GM23338 (cell line): ENCODE measurements around the gene TTC3. TPM values are rescaled to one million over a fixed set of nuclear protein-coding genes. Genes with fewer than 3 reads are reported as not detected.

Experiments used
- ATAC-seq: fragments of 200-7000 bp; cut with Tn5 transposase; 3 replicates; pipeline ENCODE4 v1.9.1; 2020
- DNase-seq: peaks from one replicate; pipeline ENCODE4 v3.0.0-alpha.2; 2015; ENCODE audit warnings: low spot score
- H2AFZ ChIP-seq: fragments of 200-600 bp; sonication (generic); 2 replicates; pipeline ENCODE4 v1.8.0; 2016; ENCODE audit warnings: antibody characterized with exemption, mild to moderate bottlenecking, moderate library complexity
- H3F3A ChIP-seq: fragments of 200-600 bp; sonication (generic); replicated peaks from 2 replicates; pipeline ENCODE4 v1.8.0; 2017; ENCODE audit warnings: antibody characterized with exemption, mixed run types, low read depth
- H3K27ac ChIP-seq: fragments of 200-600 bp; sonication (generic); 2 replicates; pipeline ENCODE4 v1.6.1; 2016; ENCODE audit warnings: low read depth
- H3K27me3 ChIP-seq: fragments of 200-600 bp; sonication (generic); 2 replicates; pipeline ENCODE4 v1.8.0; 2016; ENCODE audit warnings: mild to moderate bottlenecking, mixed run types, moderate library complexity; ENCODE audit not compliant: insufficient read depth
- H3K36me3 ChIP-seq: fragments of 200-600 bp; sonication (generic); 2 replicates; pipeline ENCODE4 v1.8.0; 2016; ENCODE audit warnings: mild to moderate bottlenecking; ENCODE audit not compliant: insufficient read depth
- H3K4me1 ChIP-seq: fragments of 200-600 bp; sonication (generic); 2 replicates; pipeline ENCODE4 v1.8.0; 2016; ENCODE audit warnings: mild to moderate bottlenecking, moderate library complexity; ENCODE audit not compliant: insufficient read depth
- H3K4me2 ChIP-seq: fragments of 200-600 bp; sonication (generic); 2 replicates; pipeline ENCODE4 v1.7.1; 2017; ENCODE audit warnings: mixed run types
- H3K4me3 ChIP-seq: fragments of 200-600 bp; sonication (generic); 2 replicates; pipeline ENCODE4 v1.6.1; 2016; ENCODE audit warnings: mixed run types
- H3K79me2 ChIP-seq: fragments of 200-600 bp; sonication (generic); replicated peaks from 2 replicates; pipeline ENCODE4 v1.8.0; 2017; ENCODE audit warnings: mild to moderate bottlenecking; ENCODE audit not compliant: insufficient read depth
- H3K9me2 ChIP-seq: fragments of 200-600 bp; sonication (generic); 2 replicates; pipeline ENCODE4 v1.8.0; 2017; ENCODE audit not compliant: insufficient read depth
- H4K20me1 ChIP-seq: fragments of 200-600 bp; sonication (generic); replicated peaks from 2 replicates; pipeline ENCODE4 v1.8.0; 2017; ENCODE audit warnings: mild to moderate bottlenecking; ENCODE audit not compliant: insufficient read depth
- H3K27ac Mint-ChIP-seq: 2 replicates; pipeline ENCODE4 v1.8.0; 2020; ENCODE audit warnings: inconsistent platforms, mild to moderate bottlenecking, moderate library complexity, mixed read lengths
- H3K27me3 Mint-ChIP-seq: 3 replicates; pipeline ENCODE4 v1.8.0; 2022; ENCODE audit warnings: low read depth, mild to moderate bottlenecking, moderate library complexity, mixed read lengths, inconsistent platforms; ENCODE audit not compliant: insufficient read depth, poor library complexity
- H3K36me3 Mint-ChIP-seq: 3 replicates; pipeline ENCODE4 v1.8.0; 2021; ENCODE audit warnings: low read depth, mild to moderate bottlenecking, inconsistent platforms, moderate library complexity, mixed read lengths
- H3K4me1 Mint-ChIP-seq: 3 replicates; pipeline ENCODE4 v1.8.0; 2020; ENCODE audit warnings: mild to moderate bottlenecking, inconsistent platforms, mixed read lengths
- H3K4me3 Mint-ChIP-seq: 3 replicates; pipeline ENCODE4 v1.8.0; 2021; ENCODE audit warnings: moderate library complexity, mild to moderate bottlenecking, inconsistent platforms, mixed read lengths
- H3K9me3 Mint-ChIP-seq: 3 replicates; pipeline ENCODE4 v1.8.0; 2020; ENCODE audit warnings: moderate library complexity, mild to moderate bottlenecking, inconsistent platforms, mixed read lengths
- EZH2 ChIP-seq: fragments of 200-600 bp; sonication (generic); IDR thresholded peaks from one replicate; pipeline ENCODE4 v1.8.0; 2017; ENCODE audit warnings: antibody characterized with exemption, mild to moderate bottlenecking, low read depth; ENCODE audit not compliant: unreplicated experiment
- EZH2phosphoT487 ChIP-seq: fragments of 200-600 bp; sonication (generic); IDR thresholded peaks from one replicate; pipeline ENCODE4 v1.8.1; 2018; ENCODE audit warnings: antibody characterized with exemption; ENCODE audit not compliant: unreplicated experiment
- JUNB ChIP-seq: IDR thresholded peaks from one replicate; pipeline ENCODE4 v1.6.1; 2016; ENCODE audit warnings: antibody characterized with exemption; ENCODE audit not compliant: unreplicated experiment
- POLR2AphosphoS5 ChIP-seq: IDR thresholded peaks from 2 replicates; pipeline ENCODE4 v1.6.1; 2016; ENCODE audit warnings: antibody characterized with exemption, low read depth
- ZNF331 ChIP-seq: fragments of 250-450 bp; sonication (Bioruptor Pico); IDR thresholded peaks from 2 replicates; pipeline ENCODE4 v1.5.0; 2020; ENCODE audit warnings: low read depth, mild to moderate bottlenecking, moderate library complexity
- polyA plus RNA-seq: library from polyadenylated mRNA; unstranded; fragments of >200 nt; fragmentation: Nextera tagmentation; extraction: Ambion mirVana; gene quantifications from 2 replicates; pipeline ENCODE4 v1.2.1, GENCODE V29; 2016
- total RNA-seq: library from RNA; depleted of rRNA; stranded (reverse); fragments of >200 nt; shearing (Covaris generic); gene quantifications from 2 replicates; pipeline ENCODE4 v1.2.3, GENCODE V29; 2014
- TF ChIP-seq, protein P1 (sequence below): IDR thresholded peaks from one replicate; pipeline ENCODE4 v1.6.1; 2018; ENCODE audit warnings: antibody characterized with exemption; ENCODE audit not compliant: unreplicated experiment
- TF ChIP-seq, protein P2 (sequence below): fragments of 250-450 bp; sonication (Bioruptor Pico); IDR thresholded peaks from 2 replicates; pipeline ENCODE4 v1.5.0; 2020; ENCODE audit warnings: mild to moderate bottlenecking, moderate library complexity
- TF ChIP-seq, protein P3 (sequence below), 2 experiments: fragments of 200-600 bp in 1 of 2; sonication (generic) in 1 of 2; conservative IDR thresholded peaks; 2 replicates each; pipeline versions ENCODE4 v1.5.1 to v1.6.1; 2016 to 2017; ENCODE audit warnings: antibody characterized with exemption in 2 of 2, low read depth in 2 of 2, mild to moderate bottlenecking in 2 of 2, moderate library complexity in 1 of 2

TTC3 gene
- total and polyA plus RNA-seq, 2 experiments from 2014 or later = 28.9 to 48.6 TPM

DNA sequence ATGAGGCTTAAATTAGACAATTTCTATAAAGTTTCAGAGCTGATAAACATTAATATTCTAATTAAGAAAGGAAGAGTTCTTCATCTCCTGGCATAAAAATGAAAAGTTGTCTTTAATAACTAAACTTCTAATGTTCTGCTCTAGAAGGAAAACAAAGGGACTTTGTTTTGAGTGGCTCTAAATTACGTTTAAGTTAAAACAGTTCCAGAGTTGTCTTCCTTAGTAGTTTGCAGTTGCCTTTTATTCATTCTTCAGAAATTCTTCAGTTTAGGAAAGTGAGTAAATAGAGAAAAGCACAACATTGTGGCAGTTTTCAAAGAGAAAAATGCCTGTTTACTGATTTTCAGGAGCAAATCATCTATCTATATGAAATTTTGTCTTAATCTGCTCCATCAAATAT, 86.9 kb downstream of the TTC3 start (continued):
- TF ChIP-seq, protein P1, sequence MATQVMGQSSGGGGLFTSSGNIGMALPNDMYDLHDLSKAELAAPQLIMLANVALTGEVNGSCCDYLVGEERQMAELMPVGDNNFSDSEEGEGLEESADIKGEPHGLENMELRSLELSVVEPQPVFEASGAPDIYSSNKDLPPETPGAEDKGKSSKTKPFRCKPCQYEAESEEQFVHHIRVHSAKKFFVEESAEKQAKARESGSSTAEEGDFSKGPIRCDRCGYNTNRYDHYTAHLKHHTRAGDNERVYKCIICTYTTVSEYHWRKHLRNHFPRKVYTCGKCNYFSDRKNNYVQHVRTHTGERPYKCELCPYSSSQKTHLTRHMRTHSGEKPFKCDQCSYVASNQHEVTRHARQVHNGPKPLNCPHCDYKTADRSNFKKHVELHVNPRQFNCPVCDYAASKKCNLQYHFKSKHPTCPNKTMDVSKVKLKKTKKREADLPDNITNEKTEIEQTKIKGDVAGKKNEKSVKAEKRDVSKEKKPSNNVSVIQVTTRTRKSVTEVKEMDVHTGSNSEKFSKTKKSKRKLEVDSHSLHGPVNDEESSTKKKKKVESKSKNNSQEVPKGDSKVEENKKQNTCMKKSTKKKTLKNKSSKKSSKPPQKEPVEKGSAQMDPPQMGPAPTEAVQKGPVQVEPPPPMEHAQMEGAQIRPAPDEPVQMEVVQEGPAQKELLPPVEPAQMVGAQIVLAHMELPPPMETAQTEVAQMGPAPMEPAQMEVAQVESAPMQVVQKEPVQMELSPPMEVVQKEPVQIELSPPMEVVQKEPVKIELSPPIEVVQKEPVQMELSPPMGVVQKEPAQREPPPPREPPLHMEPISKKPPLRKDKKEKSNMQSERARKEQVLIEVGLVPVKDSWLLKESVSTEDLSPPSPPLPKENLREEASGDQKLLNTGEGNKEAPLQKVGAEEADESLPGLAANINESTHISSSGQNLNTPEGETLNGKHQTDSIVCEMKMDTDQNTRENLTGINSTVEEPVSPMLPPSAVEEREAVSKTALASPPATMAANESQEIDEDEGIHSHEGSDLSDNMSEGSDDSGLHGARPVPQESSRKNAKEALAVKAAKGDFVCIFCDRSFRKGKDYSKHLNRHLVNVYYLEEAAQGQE = no peak
- TF ChIP-seq POLR2AphosphoS5 (no peak), EZH2phosphoT487 (no peak), EZH2 (no peak)

DNA sequence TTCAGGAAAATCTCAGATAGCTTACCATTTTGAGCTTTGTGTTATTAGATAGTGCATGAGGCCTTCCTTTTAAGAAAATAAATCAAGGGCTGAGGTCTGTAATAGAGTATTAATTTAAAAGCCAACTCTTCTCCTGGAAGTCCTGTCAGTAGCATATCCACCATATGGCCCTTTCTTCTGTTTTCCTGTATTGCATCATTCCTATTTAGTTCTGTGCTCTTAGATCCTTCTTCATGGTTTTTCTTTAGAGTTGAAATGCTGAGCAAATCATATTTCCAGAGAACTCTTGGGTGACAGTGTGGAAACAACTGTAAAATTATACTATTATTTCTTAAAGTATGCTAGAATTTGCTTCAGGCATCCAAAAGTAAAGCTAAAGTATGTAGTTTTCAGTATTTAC, 91.7 kb downstream of the TTC3 start:
- ATAC-seq = no peak
- H3K36me3 ChIP-seq = no peaks in the 10 kb centered on the region
- no peak overlapping the region for H3K4me2 ChIP-seq
- TF ChIP-seq POLR2AphosphoS5 = no peak
- TF ChIP-seq, protein P1 = no peak
- no peak for TF ChIP-seq ZNF331 (CRISPR knock-in tag)
- TF ChIP-seq, protein P2, sequence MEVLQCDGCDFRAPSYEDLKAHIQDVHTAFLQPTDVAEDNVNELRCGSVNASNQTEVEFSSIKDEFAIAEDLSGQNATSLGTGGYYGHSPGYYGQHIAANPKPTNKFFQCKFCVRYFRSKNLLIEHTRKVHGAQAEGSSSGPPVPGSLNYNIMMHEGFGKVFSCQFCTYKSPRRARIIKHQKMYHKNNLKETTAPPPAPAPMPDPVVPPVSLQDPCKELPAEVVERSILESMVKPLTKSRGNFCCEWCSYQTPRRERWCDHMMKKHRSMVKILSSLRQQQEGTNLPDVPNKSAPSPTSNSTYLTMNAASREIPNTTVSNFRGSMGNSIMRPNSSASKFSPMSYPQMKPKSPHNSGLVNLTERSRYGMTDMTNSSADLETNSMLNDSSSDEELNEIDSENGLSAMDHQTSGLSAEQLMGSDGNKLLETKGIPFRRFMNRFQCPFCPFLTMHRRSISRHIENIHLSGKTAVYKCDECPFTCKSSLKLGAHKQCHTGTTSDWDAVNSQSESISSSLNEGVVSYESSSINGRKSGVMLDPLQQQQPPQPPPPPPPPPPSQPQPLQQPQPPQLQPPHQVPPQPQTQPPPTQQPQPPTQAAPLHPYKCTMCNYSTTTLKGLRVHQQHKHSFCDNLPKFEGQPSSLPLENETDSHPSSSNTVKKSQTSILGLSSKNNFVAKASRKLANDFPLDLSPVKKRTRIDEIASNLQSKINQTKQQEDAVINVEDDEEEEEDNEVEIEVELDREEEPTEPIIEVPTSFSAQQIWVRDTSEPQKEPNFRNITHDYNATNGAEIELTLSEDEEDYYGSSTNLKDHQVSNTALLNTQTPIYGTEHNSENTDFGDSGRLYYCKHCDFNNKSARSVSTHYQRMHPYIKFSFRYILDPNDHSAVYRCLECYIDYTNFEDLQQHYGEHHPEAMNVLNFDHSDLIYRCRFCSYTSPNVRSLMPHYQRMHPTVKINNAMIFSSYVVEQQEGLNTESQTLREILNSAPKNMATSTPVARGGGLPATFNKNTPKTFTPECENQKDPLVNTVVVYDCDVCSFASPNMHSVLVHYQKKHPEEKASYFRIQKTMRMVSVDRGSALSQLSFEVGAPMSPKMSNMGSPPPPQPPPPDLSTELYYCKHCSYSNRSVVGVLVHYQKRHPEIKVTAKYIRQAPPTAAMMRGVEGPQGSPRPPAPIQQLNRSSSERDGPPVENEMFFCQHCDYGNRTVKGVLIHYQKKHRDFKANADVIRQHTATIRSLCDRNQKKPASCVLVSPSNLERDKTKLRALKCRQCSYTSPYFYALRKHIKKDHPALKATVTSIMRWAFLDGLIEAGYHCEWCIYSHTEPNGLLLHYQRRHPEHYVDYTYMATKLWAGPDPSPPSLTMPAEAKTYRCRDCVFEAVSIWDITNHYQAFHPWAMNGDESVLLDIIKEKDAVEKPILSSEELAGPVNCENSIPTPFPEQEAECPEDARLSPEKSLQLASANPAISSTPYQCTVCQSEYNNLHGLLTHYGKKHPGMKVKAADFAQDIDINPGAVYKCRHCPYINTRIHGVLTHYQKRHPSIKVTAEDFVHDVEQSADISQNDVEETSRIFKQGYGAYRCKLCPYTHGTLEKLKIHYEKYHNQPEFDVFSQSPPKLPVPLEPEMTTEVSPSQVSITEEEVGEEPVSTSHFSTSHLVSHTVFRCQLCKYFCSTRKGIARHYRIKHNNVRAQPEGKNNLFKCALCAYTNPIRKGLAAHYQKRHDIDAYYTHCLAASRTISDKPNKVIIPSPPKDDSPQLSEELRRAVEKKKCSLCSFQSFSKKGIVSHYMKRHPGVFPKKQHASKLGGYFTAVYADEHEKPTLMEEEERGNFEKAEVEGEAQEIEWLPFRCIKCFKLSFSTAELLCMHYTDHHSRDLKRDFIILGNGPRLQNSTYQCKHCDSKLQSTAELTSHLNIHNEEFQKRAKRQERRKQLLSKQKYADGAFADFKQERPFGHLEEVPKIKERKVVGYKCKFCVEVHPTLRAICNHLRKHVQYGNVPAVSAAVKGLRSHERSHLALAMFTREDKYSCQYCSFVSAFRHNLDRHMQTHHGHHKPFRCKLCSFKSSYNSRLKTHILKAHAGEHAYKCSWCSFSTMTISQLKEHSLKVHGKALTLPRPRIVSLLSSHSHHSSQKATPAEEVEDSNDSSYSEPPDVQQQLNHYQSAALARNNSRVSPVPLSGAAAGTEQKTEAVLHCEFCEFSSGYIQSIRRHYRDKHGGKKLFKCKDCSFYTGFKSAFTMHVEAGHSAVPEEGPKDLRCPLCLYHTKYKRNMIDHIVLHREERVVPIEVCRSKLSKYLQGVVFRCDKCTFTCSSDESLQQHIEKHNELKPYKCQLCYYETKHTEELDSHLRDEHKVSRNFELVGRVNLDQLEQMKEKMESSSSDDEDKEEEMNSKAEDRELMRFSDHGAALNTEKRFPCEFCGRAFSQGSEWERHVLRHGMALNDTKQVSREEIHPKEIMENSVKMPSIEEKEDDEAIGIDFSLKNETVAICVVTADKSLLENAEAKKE (CRISPR knock-in tag) = no peak
- TF ChIP-seq JUNB = no peak
- TF ChIP-seq, protein P3, sequence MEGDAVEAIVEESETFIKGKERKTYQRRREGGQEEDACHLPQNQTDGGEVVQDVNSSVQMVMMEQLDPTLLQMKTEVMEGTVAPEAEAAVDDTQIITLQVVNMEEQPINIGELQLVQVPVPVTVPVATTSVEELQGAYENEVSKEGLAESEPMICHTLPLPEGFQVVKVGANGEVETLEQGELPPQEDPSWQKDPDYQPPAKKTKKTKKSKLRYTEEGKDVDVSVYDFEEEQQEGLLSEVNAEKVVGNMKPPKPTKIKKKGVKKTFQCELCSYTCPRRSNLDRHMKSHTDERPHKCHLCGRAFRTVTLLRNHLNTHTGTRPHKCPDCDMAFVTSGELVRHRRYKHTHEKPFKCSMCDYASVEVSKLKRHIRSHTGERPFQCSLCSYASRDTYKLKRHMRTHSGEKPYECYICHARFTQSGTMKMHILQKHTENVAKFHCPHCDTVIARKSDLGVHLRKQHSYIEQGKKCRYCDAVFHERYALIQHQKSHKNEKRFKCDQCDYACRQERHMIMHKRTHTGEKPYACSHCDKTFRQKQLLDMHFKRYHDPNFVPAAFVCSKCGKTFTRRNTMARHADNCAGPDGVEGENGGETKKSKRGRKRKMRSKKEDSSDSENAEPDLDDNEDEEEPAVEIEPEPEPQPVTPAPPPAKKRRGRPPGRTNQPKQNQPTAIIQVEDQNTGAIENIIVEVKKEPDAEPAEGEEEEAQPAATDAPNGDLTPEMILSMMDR (conservative IDR thresholded peaks at IDR 0.05; ENCODE audit: low read depth in 2 of 2) = no peak

More for the DNA sequence above, 91.7 kb downstream of the TTC3 start:
- Histone ChIP-seq H2AFZ (no peak overlapping the region), H3K4me1 (no peaks in the 10 kb centered on the region), H3F3A (no peaks in the 10 kb centered on the region), H3K27ac (no peak overlapping the region), H3K4me3 (no peak overlapping the region), H3K79me2 (no peaks in the 10 kb centered on the region), H3K27me3 (no peaks in the 10 kb centered on the region), H4K20me1 (no peaks in the 10 kb centered on the region), H3K9me2 (no peaks in the 10 kb centered on the region)
- Mint-ChIP-seq H3K4me3 (no peak overlapping the region), H3K27me3 (no peaks in the 10 kb centered on the region), H3K36me3 (peaks cover 10% of the 10 kb centered on the region; the same call in 2 of the 3 replicates), H3K27ac (no peak overlapping the region), H3K9me3 (no peaks in the 10 kb centered on the region), H3K4me1 (peaks cover 4% of the 10 kb centered on the region)
- no peak for DNase-seq
